ENCODE data around the gene PCDHB4.

DNA sequence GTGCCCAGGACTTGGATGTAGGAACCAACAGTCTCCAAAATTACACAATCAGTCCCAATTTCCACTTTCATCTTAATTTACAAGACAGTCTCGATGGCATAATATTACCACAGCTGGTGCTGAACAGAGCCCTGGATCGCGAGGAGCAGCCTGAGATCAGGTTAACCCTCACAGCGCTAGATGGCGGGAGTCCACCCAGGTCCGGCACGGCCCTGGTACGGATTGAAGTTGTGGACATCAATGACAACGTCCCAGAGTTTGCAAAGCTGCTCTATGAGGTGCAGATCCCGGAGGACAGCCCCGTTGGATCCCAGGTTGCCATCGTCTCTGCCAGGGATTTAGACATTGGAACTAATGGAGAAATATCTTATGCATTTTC, 26.4 kb upstream of the PCDHB4 start:
- TF ChIP-seq, protein P1, sequence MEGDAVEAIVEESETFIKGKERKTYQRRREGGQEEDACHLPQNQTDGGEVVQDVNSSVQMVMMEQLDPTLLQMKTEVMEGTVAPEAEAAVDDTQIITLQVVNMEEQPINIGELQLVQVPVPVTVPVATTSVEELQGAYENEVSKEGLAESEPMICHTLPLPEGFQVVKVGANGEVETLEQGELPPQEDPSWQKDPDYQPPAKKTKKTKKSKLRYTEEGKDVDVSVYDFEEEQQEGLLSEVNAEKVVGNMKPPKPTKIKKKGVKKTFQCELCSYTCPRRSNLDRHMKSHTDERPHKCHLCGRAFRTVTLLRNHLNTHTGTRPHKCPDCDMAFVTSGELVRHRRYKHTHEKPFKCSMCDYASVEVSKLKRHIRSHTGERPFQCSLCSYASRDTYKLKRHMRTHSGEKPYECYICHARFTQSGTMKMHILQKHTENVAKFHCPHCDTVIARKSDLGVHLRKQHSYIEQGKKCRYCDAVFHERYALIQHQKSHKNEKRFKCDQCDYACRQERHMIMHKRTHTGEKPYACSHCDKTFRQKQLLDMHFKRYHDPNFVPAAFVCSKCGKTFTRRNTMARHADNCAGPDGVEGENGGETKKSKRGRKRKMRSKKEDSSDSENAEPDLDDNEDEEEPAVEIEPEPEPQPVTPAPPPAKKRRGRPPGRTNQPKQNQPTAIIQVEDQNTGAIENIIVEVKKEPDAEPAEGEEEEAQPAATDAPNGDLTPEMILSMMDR (IDR thresholded peaks at IDR 0.05): no peak
- no peak for TF ChIP-seq ZFX (IDR thresholded peaks at IDR 0.05; ENCODE audit: borderline replicate concordance)

Measured in 22Rv1 (cell line).